A172 (cell line): ENCODE data around the gene FUT9. TPM values are rescaled to one million over a fixed set of nuclear protein-coding genes. Genes with fewer than 3 reads are reported as not detected.
A peak's percentile ranks its signal among the peaks of the same experiment; 100 is the strongest.

Experiments
- DNase-seq: peaks from one replicate; pipeline ENCODE4 v3.0.0-alpha.2; 2015; ENCODE audit warnings: low spot score
- total RNA-seq: library from RNA; depleted of rRNA; stranded (reverse); fragments of >200 nt; shearing (Covaris generic); gene quantifications from 2 replicates; pipeline ENCODE4 v1.2.3, GENCODE V29; 2014; rRNA removed

Gene FUT9
- not detected in 2 replicates for total RNA-seq

DNA sequence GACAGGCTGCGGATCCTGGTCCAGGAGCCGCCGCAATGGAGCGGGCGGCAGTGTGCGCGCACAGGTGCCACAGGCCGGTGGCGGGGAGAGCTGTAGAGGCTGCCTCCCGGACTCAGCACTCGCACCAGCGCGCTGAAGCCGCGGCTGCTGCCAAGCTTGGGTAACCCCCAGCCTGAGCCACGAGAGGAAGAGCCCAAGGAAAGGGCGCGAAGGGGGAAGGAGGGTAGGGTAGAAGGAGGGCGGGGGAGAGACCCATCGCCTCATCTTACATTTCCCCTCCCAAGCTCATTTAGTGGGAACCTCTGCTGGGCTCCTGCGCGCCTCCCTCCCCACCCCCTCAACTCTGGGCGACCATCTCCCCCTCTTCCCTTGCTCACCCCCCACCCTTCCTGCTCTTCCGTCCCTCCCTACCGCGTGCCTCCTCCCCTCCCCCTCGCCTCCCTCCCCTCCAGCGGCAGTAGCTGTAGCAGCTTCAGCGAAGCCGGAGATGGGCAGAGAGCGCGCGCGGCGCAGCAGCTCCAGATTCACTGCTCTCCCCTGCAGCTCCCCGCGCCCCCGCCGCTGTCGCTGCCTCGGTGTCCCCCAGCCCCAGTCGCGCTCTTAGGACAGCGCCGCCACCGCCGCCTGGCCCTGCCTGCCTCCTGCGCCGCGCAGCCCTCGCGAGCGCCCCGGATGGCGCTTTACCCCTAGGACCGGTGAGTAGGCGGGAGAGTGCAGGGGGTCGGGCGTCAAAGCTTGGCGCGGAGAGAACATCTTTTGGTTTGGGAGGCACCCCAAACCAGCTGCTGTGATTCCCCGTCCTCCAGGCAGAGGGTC, at the start of gene FUT9:
Gene FUT9, plus strand, starts transcription at position 457 of the 816 bp plus-strand sequence. CDS start 187,182 bp downstream, outside the sequence.
- DNase-seq = no peak

DNA sequence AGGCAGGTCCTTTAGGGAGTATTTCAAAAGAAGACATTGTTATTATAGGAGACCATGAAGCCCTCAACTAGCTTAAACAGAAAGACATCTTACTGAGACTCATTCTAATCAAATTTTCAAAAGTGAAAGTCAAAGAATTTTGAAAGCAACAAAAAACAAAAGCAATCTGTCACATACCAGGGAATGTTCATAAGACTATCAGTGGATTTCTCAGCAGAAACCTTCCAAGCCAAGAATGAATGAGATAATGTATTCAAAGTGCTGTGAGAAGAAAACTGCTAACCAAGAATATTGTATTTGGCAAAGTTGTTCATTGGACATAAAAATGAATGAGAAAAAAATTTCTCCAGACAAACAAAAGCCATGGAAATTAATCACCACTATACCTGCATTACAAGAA, 48.2 kb upstream of the FUT9 start:
- no peak for DNase-seq

DNA sequence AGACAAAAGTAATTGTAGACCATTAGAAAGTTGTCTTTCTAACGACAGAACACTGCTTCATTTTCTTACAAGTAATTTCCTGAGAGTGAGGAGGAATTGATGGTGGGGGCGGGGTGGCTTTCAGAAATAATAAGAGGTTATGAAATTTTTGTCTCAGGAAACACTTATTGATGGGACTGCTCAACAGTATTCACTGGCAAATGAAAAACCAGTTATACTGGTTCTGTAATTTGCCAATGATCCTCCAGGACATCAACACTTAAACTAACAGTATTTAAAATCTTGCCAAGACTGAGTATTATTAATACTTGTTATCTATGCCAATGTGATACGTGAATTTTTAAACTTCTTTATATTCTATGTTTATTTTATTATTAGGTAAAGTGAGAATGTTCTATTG, 41.8 kb upstream of the FUT9 start:
- DNase-seq = no peak

DNA sequence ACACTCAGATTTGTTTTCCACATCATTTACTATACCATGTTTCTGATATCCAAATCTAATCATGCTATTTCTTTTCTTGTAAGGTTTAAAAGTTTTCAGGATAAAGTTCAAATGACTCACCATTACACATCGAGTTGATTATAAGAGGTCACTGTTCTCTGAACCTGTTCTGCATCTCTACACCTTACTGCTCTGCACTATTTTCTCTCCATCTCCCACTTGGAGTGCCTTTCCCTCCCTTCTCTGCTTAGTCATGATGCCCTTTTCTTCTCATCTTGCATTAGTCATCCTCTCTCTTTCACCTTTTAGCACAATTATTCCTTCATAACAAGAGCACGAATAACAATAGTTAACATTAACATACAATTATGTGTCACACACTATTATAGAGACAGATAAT, 37.5 kb upstream of the FUT9 start:
- DNase-seq = peak; percentile 1

DNA sequence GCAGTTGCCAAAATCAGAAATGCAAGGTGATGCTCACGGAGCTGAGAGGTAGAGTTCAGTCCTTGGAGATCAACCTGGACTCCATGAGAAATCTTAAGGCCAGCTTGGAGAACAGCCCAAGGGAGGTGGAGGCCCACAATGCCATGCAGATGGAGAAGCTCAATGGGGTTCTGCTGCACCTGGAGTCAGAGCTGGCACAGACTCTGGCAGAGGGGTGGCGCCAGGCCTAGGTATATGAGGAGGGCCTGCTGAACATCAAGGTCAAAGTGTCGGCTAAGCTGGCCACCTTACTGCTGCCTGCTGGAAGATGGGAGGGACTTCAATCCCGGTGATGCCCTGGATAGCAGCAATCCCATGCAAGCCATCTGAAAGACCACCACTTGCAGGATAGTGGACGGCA, 23.9 kb upstream of the FUT9 start:
- DNase-seq = no peak

DNA sequence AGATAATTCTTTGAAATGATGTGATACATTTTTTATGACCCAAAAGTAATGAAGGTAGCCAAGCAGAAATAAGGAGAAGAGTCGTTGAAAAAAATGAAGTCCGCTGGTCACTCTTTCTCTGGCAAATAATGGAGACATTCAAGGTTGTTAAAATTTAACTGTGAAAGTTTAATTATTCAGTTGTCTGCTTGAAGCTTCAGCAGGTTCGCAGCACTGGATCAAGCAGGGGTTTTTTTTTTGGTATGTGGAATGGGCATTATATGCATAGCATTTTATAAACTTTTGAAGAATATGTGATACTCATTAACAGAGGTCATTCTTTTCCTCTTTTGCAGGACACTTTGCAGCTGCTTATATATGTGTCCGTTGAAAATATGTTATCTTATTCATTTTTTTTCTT, 21.6 kb upstream of the FUT9 start:
- DNase-seq = no peak

DNA sequence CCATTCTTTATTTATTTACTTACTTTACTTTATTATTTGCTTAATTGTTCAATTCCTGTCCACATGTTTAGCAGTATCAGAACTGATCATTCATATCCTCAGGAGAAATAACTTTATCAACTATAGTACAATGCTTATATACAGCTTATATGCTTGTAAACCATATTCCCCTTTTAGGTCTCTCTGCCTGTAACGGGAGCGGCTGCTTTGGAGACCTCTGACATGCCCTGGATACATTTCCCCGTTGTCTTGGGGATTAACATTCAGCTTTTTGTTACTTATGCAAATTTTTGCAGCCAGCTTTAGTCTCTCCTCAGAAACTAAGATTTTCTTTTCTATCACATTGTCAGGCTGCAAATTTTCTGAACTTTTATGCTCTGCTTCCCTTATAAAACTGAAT, 17.6 kb upstream of the FUT9 start:
- no peak for DNase-seq

DNA sequence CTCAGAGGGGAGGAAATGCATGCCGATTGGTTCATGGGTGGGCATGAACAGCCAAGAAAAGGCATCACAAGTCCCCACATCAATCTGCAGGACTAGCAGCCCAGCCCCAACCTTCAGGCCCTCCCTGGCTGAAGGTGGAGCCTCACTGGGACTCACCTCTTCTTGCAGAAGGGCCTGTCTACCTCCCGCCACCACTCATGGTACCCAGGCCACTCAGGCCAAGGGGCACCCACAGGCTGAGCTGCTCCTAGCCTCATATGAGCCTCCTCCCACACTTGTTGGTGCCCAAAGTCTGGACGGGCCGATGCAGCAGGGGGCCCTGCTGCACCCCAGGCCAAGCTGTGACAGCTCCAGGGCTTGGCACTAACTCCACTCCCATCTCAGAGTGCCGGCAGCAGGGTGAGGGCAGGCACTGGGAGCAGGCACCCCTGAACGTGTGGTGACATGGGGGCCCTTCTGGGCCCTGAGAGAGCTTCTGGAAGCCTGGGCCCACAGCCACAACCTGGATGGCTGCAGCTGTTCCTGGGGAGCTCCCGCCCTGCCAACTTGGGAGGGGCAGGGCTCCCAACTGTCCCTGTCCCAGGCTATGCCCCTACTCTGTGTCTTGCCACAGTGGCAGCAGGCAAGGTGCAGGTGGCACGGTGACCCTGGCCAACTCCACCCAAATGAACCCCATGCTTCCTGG, 13.7 kb upstream of the FUT9 start:
- DNase-seq = no peak

DNA sequence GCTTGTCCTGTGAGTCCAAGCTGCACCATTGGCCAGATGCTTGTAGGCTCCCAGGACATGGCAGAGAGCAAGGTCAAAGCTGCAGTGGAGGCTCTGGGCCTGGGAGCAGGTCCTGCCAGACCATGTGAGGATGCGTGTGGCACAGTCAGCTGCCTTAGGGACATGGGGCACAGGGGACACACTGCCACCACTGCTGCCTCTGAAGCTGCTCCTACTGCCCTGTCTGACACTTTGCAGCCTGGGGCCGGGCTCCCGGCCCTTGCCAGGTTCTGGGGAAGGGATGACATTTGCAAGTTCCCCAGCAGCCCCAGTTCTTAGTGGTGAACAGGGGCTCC, 13.2 kb upstream of the FUT9 start:
- no peak for DNase-seq

DNA sequence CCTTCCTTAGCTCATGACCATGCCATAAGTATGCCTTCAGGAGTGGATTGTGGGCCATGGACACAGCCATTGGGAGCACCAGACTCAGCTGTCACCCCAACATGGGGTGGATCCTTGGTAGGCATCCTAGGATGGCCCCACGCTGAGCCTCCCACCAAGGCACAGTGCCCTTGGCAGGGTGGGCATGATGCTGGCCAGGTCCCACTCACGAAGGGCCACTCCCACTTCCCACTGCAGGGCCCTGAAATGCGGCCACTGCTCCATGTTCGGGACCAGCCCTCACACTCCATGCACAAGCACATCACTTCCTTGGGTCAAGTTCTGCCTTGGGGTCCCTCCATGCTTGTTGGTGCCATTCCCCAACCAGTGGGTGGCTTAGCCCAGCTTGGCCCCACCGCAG, 12.9 kb upstream of the FUT9 start:
- no peak for DNase-seq

DNA sequence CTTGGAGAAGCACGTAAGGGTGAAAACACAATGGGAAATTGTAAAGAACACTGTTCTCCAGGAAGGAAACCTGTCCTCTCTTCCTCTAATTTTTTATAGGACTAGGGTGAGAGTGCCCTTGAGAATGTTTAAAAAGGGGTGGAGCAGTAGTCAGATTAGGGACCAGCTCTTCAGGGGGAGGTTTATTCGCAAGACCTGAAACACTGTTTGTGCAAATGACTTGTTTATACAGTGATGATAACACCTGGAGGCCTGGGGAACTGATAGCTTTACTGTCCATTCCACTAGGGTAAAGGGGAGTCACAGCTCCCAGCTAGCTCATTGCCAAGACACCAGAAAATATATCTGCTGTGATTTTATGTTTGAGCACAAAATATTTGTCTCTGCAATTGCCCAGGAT, 8.1 kb upstream of the FUT9 start:
- DNase-seq = no peak

DNA sequence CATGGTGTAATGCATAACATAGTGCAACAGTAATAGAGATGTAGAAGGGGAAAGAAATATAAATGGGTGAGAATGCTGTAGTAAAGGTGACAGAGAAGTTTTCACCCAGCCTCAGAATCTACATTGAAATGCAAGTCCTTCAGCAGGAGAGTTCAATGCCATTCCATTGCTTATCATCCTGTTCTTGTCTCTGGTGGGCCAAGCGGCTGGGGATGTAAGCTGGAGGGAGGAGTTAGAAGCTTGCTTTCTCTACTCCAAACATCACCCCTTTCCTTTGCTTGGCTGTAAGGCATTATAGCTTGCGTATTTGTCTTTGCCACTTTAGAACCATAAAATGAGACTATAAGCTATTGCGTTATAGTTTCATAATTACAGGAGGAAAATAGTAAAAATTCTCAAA, 2.2 kb upstream of the FUT9 start:
- no peak for DNase-seq

DNA sequence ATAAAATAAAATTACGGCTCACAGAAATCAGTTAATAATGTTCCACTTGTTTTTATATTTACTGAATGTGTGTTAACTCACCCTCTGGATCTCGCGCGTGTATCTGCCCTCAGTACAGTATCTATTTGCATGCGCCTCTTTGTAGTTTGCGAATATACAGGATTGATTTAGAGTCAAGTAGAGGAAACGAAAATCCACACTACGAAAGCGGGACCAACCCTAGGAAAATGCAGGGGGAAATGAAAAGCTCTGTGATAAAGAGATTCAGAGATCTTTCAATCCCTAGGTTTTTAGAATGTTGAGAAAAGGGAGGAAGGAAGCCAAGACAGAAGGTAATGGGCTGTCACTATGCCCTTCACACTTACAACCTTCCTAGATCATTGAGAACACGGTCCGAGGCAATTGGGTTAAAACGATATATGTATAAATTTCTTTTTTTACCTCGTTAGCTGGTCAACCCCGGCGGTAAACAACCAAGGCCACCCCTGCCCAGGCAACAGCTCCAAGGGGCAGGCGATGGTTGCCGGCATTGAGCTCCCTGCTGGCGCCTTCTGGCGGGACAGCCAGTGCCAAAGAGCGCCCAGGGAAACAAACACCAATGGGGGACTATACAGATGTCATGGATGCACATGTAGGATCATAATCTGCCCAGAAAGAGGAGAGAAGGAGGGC, 792 bp upstream of the FUT9 start:
- no peak for DNase-seq

DNA sequence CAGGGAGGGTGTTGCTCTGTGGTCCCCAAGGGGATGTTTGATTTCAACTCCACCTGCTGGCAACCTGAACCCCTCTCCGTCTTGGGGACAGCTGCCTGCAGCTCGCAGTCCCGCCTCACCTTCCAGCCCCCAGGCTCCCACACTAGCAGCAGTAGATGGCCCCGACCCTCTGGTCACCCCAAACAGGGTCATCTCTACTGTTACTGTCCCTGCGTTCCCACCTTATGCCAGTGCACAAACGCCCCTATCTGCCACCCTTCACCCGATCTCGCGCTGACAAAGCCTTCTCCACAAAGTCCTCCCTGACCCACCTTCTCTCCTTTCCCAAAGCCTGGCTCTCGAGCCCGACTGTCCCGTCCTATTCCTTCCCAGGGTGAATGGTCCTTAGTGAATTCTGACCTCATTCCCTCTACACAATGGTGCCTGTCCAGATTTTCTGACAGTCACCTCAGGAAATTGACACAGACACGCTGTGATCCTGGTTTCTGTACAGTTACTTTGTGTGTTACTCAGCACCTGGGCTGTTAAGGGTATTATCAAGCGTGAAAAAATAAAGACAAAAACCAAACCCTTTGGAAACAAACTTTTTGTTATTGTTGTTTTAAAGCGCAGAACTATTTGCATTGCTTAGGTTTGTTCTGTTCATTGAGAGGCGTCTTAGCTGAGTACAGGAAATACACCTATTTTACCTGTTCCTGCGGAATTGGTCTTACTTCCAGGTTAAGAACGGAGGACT, 728 bp downstream of the FUT9 start:
- no peak for DNase-seq

DNA sequence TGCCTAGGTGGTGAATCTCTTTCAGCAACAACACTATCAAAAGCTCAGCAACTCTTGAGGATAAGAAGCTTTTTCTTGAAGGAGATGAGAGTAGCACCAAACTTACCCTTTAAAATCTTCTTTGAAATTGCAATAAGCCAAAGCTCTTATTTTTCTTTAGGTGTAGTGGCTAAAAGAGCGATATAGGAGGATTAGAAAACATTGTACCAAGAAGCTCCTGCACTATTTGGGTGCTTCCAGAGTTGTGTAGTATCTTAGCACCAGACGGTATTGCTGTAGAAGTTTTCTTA, 1.2 kb downstream of the FUT9 start:
- DNase-seq = no peak

DNA sequence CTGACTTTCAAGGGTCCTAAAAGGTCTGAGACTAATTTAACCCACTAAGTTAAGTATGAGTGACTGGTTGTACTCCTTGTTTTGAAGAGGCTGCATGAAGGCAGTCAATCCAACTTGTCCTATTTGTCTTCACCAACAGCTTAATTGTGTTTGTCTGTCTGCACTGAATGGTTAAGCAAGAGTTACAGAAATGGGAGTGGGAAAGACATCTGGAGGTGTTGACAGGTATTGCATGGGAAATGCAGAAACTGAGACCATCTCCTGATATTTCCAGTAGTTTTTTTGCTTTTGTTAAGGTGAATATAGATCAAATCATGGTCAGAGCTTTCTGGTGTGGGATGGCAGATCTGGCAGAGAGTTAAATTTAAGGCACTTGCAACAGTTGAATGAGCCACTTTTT, 6.5 kb downstream of the FUT9 start:
- DNase-seq = no peak

DNA sequence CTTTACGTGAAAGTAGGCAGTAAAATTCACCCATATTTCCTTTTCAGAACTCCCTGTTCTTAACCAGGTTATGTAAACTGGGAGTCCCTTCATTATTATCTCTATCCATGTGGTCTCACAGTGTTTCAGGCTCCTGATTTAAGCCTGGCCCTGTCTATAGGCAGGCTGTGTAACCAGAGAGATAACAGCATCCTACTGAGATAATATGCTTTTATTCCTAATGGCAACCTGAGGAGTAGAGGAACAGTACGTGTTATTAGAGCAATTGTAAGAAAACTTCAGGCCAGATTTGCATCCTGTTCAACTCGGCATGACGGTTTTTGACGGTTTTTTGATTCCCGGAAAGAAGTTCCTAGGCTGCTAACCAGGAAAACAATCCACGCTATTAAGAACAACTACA, 16.9 kb downstream of the FUT9 start:
- DNase-seq = no peak

DNA sequence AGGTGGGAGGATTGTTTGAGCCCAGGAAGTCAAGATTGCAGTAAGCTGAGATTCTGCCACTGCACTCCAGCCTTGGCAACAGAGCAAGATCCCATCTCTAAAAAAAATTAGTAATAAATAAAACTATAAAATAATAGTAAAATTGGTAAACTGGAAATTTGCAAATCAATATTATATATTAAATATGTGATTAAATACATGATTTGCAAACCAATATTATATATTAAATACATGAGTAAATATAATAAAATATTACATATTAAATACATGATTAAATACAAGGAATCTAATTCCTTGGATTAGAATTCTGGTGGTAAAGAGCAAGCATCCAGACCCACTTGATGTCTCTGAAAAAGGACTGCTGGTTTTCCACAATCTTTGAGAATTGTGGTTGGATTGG, 35.8 kb downstream of the FUT9 start:
- DNase-seq = no peak

DNA sequence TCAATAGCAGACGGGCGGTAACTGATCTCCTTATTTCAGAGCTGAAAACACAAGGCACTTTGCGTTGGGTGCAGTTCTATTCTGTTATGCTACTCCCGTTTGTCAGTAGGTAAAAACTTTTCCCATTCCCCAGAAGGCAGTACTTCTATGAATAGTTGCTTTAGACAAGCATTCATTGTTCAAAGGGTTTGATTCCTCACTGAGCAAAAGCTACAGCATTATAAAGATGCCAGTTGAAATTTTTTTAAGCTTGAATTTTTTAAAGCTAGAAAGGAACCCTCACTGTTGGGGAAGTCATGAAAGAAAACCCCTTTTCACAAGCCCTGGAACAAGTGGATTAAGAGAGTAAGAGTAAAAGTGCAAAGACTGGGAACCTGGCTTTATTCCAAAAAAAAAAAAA, 42.3 kb downstream of the FUT9 start:
- DNase-seq = no peak

DNA sequence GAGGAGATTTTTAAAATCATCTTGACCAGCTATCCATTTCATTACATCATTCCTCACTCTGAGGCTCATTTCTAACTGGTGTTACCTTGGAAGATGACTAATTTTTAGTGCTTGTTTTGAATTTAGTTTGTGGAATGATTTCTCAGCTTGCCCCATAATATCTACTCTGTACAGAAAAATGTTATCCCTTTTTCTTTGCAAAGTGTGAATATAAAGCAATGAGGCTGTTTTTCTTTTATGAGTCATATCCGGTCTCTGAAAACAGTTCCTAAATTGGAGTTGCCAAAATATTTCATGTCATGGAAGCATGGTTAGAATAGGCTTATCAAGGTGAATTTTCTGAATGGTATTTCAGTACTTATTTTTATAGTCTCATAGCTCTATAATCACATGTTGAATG, 43.8 kb downstream of the FUT9 start:
- DNase-seq = peak; percentile 28

DNA sequence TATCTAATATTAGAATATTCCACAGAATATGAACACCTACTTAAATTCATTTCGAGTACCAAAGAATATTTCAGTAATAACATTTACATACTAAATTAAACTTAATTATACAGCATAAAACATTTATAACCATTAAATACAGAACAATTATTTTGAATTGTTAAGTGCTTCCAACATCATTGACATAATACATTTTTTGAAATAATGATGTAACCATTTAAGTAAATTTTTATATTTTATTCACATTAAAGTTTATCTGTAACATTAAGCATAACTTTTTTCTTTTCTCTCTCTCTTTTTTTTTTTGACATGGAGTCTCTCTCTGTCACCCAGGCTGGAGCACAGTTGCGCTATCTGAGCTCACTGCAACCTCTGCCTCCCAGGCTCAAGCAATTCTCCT, 44.5 kb downstream of the FUT9 start:
- DNase-seq = no peak

DNA sequence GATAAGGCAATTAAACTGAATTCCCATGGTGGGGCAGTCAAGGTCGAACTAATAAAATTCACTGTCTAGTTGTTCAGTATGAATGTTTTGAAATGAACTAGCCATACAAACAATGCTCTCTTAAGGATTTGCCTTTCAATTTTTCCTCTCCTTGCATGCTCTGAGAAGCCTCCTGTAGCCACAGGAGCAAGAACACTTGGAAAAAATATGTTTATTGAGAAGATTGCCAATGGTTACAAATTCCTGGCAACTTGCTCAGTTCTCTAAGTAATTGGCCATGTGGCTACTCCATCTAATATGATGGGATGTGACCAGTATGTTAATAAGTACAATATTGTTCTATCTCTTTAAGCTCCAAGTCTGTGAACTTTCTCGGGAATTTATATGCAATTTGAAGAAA, 49.4 kb downstream of the FUT9 start:
- DNase-seq = no peak

DNA sequence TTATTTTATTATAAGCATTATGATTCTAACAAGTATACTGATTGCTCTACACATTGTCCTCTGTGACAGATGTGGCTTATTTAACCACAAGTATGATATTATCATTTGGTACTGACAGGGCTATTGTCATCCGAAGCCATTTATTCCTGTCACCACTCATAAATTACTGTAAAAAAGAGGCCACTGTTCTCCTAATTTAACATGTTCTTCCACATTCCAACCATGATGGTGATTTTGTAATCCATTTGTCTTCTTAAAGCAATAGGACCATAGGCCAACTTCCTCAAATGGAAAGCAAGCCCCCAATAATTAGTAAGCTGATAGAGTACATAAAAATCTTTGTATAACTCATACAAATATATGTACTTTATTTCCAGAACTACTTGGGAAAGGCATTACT, 50.6 kb downstream of the FUT9 start:
- no peak for DNase-seq
